CD4-positive, alpha-beta T cell treated with Interleukin-17A for 4 hours (primary cell): ENCODE measurements around the gene CENPU.
"Not testable (repeated sequence)": the region's sequence is repeated elsewhere in the genome, so short reads cannot be mapped to it uniquely, and the experiment has no call there.

Experiments
- DNase-seq: peaks from one replicate; pipeline ENCODE4 v3.0.0-alpha.2; 2020; ENCODE audit warnings: mixed read lengths

The CENPU gene

GRCh38 chr4:184733654-184734524 lies at the start of gene CENPU:
Gene CENPU, minus strand, starts transcription at chr4:184734096. Its CDS starts 34 bp downstream, at chr4:184734062.
- DNase-seq, result peak; percentile 95

- DNase-seq, result no peak
Observed at GRCh38 chr4:184782731-184783373, 49.0 kb upstream of the CENPU start.

- not testable (repeated sequence) for DNase-seq
Observed at GRCh38 chr4:184779160-184779559, 45.3 kb upstream of the CENPU start.

GRCh38 chr4:184778325-184778724 lies 44.4 kb upstream of the CENPU start:
- DNase-seq, result no peak

- DNase-seq, result no peak
Observed at GRCh38 chr4:184776821-184777220, 42.9 kb upstream of the CENPU start.

GRCh38 chr4:184775854-184776555 lies 42.1 kb upstream of the CENPU start:
- DNase-seq, result no peak

GRCh38 chr4:184774152-184774551 lies 40.3 kb upstream of the CENPU start:
- DNase-seq, result no peak

- DNase-seq, result no peak
Observed at GRCh38 chr4:184771416-184771815, 37.5 kb upstream of the CENPU start.

GRCh38 chr4:184769141-184769765 lies 35.4 kb upstream of the CENPU start:
- DNase-seq, result no peak

GRCh38 chr4:184768296-184768695 lies 34.4 kb upstream of the CENPU start:
- DNase-seq, result no peak

- DNase-seq, result no peak
Observed at GRCh38 chr4:184766446-184766845, 32.5 kb upstream of the CENPU start.

- no peak for DNase-seq
Observed at GRCh38 chr4:184765473-184766340, 31.8 kb upstream of the CENPU start.

- no peak for DNase-seq
Observed at GRCh38 chr4:184764601-184765000, 30.7 kb upstream of the CENPU start.

GRCh38 chr4:184763150-184763780 lies 29.4 kb upstream of the CENPU start:
- peak; percentile 15 for DNase-seq

GRCh38 chr4:184762100-184762499 lies 28.2 kb upstream of the CENPU start:
- DNase-seq, result peak; percentile 33

GRCh38 chr4:184760681-184761080 lies 26.8 kb upstream of the CENPU start:
- DNase-seq, result no peak

- DNase-seq, result no peak
Observed at GRCh38 chr4:184757810-184758209, 23.9 kb upstream of the CENPU start.

- no peak for DNase-seq
Observed at GRCh38 chr4:184756399-184756798, 22.5 kb upstream of the CENPU start.

- DNase-seq, result no peak
Observed at GRCh38 chr4:184755278-184755677, 21.4 kb upstream of the CENPU start.

- no peak for DNase-seq
Observed at GRCh38 chr4:184752496-184753275, 18.8 kb upstream of the CENPU start.

GRCh38 chr4:184751585-184751956 lies 17.7 kb upstream of the CENPU start:
- no peak for DNase-seq
